GM23338 (cell line): ENCODE data around the gene PDHX. TPM values are rescaled to one million over a fixed set of nuclear protein-coding genes. Genes with fewer than 3 reads are reported as not detected.
"Not testable (repeated sequence)": the region's sequence is repeated elsewhere in the genome, so short reads cannot be mapped to it uniquely, and the experiment has no call there.

ENCODE experiments used
- ATAC-seq: fragments of 200-7000 bp; cut with Tn5 transposase; 3 replicates; pipeline ENCODE4 v1.9.1; 2020
- DNase-seq: peaks from one replicate; pipeline ENCODE4 v3.0.0-alpha.2; 2015; ENCODE audit warnings: low spot score
- H2AFZ ChIP-seq: fragments of 200-600 bp; sonication (generic); 2 replicates; pipeline ENCODE4 v1.8.0; 2016; ENCODE audit warnings: antibody characterized with exemption, mild to moderate bottlenecking, moderate library complexity
- H3F3A ChIP-seq: fragments of 200-600 bp; sonication (generic); replicated peaks from 2 replicates; pipeline ENCODE4 v1.8.0; 2017; ENCODE audit warnings: antibody characterized with exemption, mixed run types, low read depth
- H3K27ac ChIP-seq: fragments of 200-600 bp; sonication (generic); 2 replicates; pipeline ENCODE4 v1.6.1; 2016; ENCODE audit warnings: low read depth
- H3K27me3 ChIP-seq: fragments of 200-600 bp; sonication (generic); 2 replicates; pipeline ENCODE4 v1.8.0; 2016; ENCODE audit warnings: mild to moderate bottlenecking, mixed run types, moderate library complexity; ENCODE audit not compliant: insufficient read depth
- H3K36me3 ChIP-seq: fragments of 200-600 bp; sonication (generic); 2 replicates; pipeline ENCODE4 v1.8.0; 2016; ENCODE audit warnings: mild to moderate bottlenecking; ENCODE audit not compliant: insufficient read depth
- H3K4me1 ChIP-seq: fragments of 200-600 bp; sonication (generic); 2 replicates; pipeline ENCODE4 v1.8.0; 2016; ENCODE audit warnings: mild to moderate bottlenecking, moderate library complexity; ENCODE audit not compliant: insufficient read depth
- H3K4me2 ChIP-seq: fragments of 200-600 bp; sonication (generic); 2 replicates; pipeline ENCODE4 v1.7.1; 2017; ENCODE audit warnings: mixed run types
- H3K4me3 ChIP-seq: fragments of 200-600 bp; sonication (generic); 2 replicates; pipeline ENCODE4 v1.6.1; 2016; ENCODE audit warnings: mixed run types
- H3K79me2 ChIP-seq: fragments of 200-600 bp; sonication (generic); replicated peaks from 2 replicates; pipeline ENCODE4 v1.8.0; 2017; ENCODE audit warnings: mild to moderate bottlenecking; ENCODE audit not compliant: insufficient read depth
- H3K9me2 ChIP-seq: fragments of 200-600 bp; sonication (generic); 2 replicates; pipeline ENCODE4 v1.8.0; 2017; ENCODE audit not compliant: insufficient read depth
- H4K20me1 ChIP-seq: fragments of 200-600 bp; sonication (generic); replicated peaks from 2 replicates; pipeline ENCODE4 v1.8.0; 2017; ENCODE audit warnings: mild to moderate bottlenecking; ENCODE audit not compliant: insufficient read depth
- H3K27ac Mint-ChIP-seq: 2 replicates; pipeline ENCODE4 v1.8.0; 2020; ENCODE audit warnings: inconsistent platforms, mild to moderate bottlenecking, moderate library complexity, mixed read lengths
- H3K27me3 Mint-ChIP-seq: 3 replicates; pipeline ENCODE4 v1.8.0; 2022; ENCODE audit warnings: low read depth, mild to moderate bottlenecking, moderate library complexity, mixed read lengths, inconsistent platforms; ENCODE audit not compliant: insufficient read depth, poor library complexity
- H3K36me3 Mint-ChIP-seq: 3 replicates; pipeline ENCODE4 v1.8.0; 2021; ENCODE audit warnings: low read depth, mild to moderate bottlenecking, inconsistent platforms, moderate library complexity, mixed read lengths
- H3K4me1 Mint-ChIP-seq: 3 replicates; pipeline ENCODE4 v1.8.0; 2020; ENCODE audit warnings: mild to moderate bottlenecking, inconsistent platforms, mixed read lengths
- H3K4me3 Mint-ChIP-seq: 3 replicates; pipeline ENCODE4 v1.8.0; 2021; ENCODE audit warnings: moderate library complexity, mild to moderate bottlenecking, inconsistent platforms, mixed read lengths
- H3K9me3 Mint-ChIP-seq: 3 replicates; pipeline ENCODE4 v1.8.0; 2020; ENCODE audit warnings: moderate library complexity, mild to moderate bottlenecking, inconsistent platforms, mixed read lengths
- JUNB ChIP-seq: IDR thresholded peaks from one replicate; pipeline ENCODE4 v1.6.1; 2016; ENCODE audit warnings: antibody characterized with exemption; ENCODE audit not compliant: unreplicated experiment
- NANOG ChIP-seq: IDR thresholded peaks from 2 replicates; pipeline ENCODE4 v1.6.1; 2016; ENCODE audit warnings: antibody characterized with exemption, borderline replicate concordance
- POLR2AphosphoS5 ChIP-seq: IDR thresholded peaks from 2 replicates; pipeline ENCODE4 v1.6.1; 2016; ENCODE audit warnings: antibody characterized with exemption, low read depth
- STAT1 ChIP-seq: IDR thresholded peaks from one replicate; pipeline ENCODE4 v1.6.1; 2016; ENCODE audit warnings: antibody characterized with exemption; ENCODE audit not compliant: unreplicated experiment
- ZNF114 ChIP-seq: fragments of 250-450 bp; sonication (Bioruptor Pico); IDR thresholded peaks from 2 replicates; pipeline ENCODE4 v1.5.0; 2020; ENCODE audit warnings: mild to moderate bottlenecking, moderate library complexity
- ZNF331 ChIP-seq: fragments of 250-450 bp; sonication (Bioruptor Pico); IDR thresholded peaks from 2 replicates; pipeline ENCODE4 v1.5.0; 2020; ENCODE audit warnings: low read depth, mild to moderate bottlenecking, moderate library complexity
- polyA plus RNA-seq: library from polyadenylated mRNA; unstranded; fragments of >200 nt; fragmentation: Nextera tagmentation; extraction: Ambion mirVana; gene quantifications from 2 replicates; pipeline ENCODE4 v1.2.1, GENCODE V29; 2016
- total RNA-seq: library from RNA; depleted of rRNA; stranded (reverse); fragments of >200 nt; shearing (Covaris generic); gene quantifications from 2 replicates; pipeline ENCODE4 v1.2.3, GENCODE V29; 2014
- TF ChIP-seq, protein P1 (sequence below): fragments of 250-450 bp; sonication (Bioruptor Pico); IDR thresholded peaks from 2 replicates; pipeline ENCODE4 v1.5.0; 2020; ENCODE audit warnings: mild to moderate bottlenecking, moderate library complexity
- TF ChIP-seq, protein P2 (sequence below), 2 experiments: fragments of 200-600 bp in 1 of 2; sonication (generic) in 1 of 2; conservative IDR thresholded peaks; 2 replicates each; pipeline versions ENCODE4 v1.5.1 to v1.6.1; 2016 to 2017; ENCODE audit warnings: antibody characterized with exemption in 2 of 2, low read depth in 2 of 2, mild to moderate bottlenecking in 2 of 2, moderate library complexity in 1 of 2
- TF ChIP-seq, protein P3 (sequence below): IDR thresholded peaks from 2 replicates; pipeline ENCODE4 v1.6.1; 2016; ENCODE audit warnings: antibody characterized with exemption

The PDHX gene
- total and polyA plus RNA-seq, 2 experiments from 2014 or later, result 36.9 to 40.2 TPM

DNA sequence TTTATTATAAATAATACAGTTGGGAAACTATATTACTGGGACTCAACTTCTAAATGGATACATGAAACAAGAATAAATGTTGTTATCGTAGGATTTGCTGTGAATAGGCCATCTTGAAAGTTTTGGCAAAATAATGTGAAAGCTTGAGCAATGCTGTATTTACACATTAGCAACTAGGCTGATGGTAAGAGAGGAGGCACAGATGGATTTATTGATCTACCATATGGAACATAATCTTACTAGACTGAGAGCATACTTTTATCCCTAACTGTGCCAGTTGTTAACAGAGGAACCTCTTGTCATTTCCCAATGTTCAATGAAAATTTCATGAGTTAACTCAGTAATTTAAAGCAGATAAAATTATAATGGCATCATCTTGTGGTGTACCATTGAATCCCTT is 23.0 kb upstream of the PDHX start (continued):
- TF ChIP-seq, protein P1, sequence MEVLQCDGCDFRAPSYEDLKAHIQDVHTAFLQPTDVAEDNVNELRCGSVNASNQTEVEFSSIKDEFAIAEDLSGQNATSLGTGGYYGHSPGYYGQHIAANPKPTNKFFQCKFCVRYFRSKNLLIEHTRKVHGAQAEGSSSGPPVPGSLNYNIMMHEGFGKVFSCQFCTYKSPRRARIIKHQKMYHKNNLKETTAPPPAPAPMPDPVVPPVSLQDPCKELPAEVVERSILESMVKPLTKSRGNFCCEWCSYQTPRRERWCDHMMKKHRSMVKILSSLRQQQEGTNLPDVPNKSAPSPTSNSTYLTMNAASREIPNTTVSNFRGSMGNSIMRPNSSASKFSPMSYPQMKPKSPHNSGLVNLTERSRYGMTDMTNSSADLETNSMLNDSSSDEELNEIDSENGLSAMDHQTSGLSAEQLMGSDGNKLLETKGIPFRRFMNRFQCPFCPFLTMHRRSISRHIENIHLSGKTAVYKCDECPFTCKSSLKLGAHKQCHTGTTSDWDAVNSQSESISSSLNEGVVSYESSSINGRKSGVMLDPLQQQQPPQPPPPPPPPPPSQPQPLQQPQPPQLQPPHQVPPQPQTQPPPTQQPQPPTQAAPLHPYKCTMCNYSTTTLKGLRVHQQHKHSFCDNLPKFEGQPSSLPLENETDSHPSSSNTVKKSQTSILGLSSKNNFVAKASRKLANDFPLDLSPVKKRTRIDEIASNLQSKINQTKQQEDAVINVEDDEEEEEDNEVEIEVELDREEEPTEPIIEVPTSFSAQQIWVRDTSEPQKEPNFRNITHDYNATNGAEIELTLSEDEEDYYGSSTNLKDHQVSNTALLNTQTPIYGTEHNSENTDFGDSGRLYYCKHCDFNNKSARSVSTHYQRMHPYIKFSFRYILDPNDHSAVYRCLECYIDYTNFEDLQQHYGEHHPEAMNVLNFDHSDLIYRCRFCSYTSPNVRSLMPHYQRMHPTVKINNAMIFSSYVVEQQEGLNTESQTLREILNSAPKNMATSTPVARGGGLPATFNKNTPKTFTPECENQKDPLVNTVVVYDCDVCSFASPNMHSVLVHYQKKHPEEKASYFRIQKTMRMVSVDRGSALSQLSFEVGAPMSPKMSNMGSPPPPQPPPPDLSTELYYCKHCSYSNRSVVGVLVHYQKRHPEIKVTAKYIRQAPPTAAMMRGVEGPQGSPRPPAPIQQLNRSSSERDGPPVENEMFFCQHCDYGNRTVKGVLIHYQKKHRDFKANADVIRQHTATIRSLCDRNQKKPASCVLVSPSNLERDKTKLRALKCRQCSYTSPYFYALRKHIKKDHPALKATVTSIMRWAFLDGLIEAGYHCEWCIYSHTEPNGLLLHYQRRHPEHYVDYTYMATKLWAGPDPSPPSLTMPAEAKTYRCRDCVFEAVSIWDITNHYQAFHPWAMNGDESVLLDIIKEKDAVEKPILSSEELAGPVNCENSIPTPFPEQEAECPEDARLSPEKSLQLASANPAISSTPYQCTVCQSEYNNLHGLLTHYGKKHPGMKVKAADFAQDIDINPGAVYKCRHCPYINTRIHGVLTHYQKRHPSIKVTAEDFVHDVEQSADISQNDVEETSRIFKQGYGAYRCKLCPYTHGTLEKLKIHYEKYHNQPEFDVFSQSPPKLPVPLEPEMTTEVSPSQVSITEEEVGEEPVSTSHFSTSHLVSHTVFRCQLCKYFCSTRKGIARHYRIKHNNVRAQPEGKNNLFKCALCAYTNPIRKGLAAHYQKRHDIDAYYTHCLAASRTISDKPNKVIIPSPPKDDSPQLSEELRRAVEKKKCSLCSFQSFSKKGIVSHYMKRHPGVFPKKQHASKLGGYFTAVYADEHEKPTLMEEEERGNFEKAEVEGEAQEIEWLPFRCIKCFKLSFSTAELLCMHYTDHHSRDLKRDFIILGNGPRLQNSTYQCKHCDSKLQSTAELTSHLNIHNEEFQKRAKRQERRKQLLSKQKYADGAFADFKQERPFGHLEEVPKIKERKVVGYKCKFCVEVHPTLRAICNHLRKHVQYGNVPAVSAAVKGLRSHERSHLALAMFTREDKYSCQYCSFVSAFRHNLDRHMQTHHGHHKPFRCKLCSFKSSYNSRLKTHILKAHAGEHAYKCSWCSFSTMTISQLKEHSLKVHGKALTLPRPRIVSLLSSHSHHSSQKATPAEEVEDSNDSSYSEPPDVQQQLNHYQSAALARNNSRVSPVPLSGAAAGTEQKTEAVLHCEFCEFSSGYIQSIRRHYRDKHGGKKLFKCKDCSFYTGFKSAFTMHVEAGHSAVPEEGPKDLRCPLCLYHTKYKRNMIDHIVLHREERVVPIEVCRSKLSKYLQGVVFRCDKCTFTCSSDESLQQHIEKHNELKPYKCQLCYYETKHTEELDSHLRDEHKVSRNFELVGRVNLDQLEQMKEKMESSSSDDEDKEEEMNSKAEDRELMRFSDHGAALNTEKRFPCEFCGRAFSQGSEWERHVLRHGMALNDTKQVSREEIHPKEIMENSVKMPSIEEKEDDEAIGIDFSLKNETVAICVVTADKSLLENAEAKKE (CRISPR knock-in tag), result no peak

DNA sequence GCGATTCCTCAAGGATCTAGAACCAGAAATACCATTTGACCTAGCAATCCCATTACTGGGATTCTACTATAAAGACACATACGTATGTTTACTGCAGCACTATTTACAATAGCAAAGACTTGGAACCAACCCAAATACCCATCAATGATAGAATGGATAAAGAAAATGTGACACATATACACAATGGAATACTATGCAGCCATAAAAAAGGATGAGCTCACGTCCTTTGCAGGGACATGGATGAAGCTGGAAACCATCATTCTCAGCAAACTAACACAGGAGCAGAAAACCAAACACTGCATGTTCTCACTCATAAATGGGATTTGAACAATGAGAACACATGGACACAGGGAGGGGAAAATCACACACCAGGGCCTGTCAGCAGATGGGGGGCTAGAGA is 20.2 kb upstream of the PDHX start:
- not testable (repeated sequence) for H4K20me1 ChIP-seq, H3K4me3 ChIP-seq, H3K27ac Mint-ChIP-seq, H3K27ac ChIP-seq, DNase-seq, H3K27me3 Mint-ChIP-seq, H3K4me1 ChIP-seq, H3K4me3 Mint-ChIP-seq, H3K36me3 ChIP-seq, H2AFZ ChIP-seq, H3K4me2 ChIP-seq, H3K27me3 ChIP-seq, H3K9me2 ChIP-seq, H3F3A ChIP-seq, H3K4me1 Mint-ChIP-seq, ATAC-seq
- H3K36me3 Mint-ChIP-seq, result peaks cover 50% of the 10 kb centered on the region
- H3K79me2 ChIP-seq, result peaks cover 25% of the 10 kb centered on the region; the same call in 1 of the 2 replicates
- H3K9me3 Mint-ChIP-seq, result peaks cover 49% of the 10 kb centered on the region

DNA sequence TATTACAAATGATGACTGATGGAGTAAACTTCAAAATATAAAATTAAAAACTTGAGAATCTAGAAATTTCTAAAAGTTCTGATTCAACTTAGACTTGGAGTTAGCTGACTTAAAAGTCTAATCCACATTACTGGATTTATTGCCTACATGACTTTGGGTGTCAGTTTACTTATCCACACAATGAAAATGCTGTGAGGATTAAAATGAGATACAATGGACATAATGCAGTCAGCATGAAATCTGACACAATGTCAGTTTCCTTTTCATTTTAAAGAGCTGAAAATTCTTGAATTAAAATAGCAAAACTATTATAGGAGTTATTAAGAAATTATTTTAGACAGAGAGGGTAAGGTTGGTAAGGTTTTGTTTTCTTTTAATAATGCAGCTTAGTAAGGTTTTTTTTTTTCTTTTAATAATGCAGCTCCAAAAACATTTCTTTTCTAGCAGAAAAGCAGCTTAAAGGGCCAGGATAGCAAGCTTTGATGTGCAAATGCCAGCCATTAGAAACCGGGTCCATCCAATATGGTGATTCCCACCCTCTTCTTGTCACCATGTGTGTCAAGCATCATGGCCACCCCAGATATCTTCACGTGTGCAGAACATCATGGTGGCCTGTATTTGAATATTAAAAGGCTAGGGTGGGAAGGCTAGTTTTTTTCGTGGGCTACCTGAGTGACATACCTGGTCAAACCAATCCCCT is 19.1 kb upstream of the PDHX start:
- Histone ChIP-seq H2AFZ (no peak overlapping the region), H3K36me3 (peaks cover 7% of the 10 kb centered on the region; the same call in 1 of the 2 replicates), H4K20me1 (no peaks in the 10 kb centered on the region; the same call in 1 of the 2 replicates), H3K4me1 (no peaks in the 10 kb centered on the region), H3K4me3 (no peak overlapping the region), H3K27me3 (no peaks in the 10 kb centered on the region), H3K27ac (no peak overlapping the region), H3K79me2 (peaks cover 30% of the 10 kb centered on the region; the same call in 1 of the 2 replicates), H3K9me2 (no peaks in the 10 kb centered on the region), H3F3A (no peaks in the 10 kb centered on the region), H3K4me2 (no peak overlapping the region)
- TF ChIP-seq, protein P2, sequence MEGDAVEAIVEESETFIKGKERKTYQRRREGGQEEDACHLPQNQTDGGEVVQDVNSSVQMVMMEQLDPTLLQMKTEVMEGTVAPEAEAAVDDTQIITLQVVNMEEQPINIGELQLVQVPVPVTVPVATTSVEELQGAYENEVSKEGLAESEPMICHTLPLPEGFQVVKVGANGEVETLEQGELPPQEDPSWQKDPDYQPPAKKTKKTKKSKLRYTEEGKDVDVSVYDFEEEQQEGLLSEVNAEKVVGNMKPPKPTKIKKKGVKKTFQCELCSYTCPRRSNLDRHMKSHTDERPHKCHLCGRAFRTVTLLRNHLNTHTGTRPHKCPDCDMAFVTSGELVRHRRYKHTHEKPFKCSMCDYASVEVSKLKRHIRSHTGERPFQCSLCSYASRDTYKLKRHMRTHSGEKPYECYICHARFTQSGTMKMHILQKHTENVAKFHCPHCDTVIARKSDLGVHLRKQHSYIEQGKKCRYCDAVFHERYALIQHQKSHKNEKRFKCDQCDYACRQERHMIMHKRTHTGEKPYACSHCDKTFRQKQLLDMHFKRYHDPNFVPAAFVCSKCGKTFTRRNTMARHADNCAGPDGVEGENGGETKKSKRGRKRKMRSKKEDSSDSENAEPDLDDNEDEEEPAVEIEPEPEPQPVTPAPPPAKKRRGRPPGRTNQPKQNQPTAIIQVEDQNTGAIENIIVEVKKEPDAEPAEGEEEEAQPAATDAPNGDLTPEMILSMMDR (conservative IDR thresholded peaks at IDR 0.05; ENCODE audit: low read depth in 2 of 2), result no peak
- TF ChIP-seq JUNB (no peak), ZNF114 (no peak), NANOG (no peak), STAT1 (no peak), POLR2AphosphoS5 (no peak), ZNF331 (CRISPR knock-in tag) (no peak)
- TF ChIP-seq, protein P3, sequence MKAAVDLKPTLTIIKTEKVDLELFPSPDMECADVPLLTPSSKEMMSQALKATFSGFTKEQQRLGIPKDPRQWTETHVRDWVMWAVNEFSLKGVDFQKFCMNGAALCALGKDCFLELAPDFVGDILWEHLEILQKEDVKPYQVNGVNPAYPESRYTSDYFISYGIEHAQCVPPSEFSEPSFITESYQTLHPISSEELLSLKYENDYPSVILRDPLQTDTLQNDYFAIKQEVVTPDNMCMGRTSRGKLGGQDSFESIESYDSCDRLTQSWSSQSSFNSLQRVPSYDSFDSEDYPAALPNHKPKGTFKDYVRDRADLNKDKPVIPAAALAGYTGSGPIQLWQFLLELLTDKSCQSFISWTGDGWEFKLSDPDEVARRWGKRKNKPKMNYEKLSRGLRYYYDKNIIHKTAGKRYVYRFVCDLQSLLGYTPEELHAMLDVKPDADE, result no peak
- ATAC-seq (no peak), DNase-seq (no peak)
- Mint-ChIP-seq H3K4me3 (no peak overlapping the region), H3K36me3 (peaks cover 59% of the 10 kb centered on the region), H3K4me1 (no peaks in the 10 kb centered on the region), H3K27me3 (no peaks in the 10 kb centered on the region), H3K9me3 (peaks cover 55% of the 10 kb centered on the region), H3K27ac (no peak overlapping the region)
